HCT116 (cell line): ENCODE data around the gene RGS2. TPM values are rescaled to one million over a fixed set of nuclear protein-coding genes. Genes with fewer than 3 reads are reported as not detected.
A peak's percentile ranks its signal among the peaks of the same experiment; 100 is the strongest.

Source experiments
- ATAC-seq: fragments of 200-7000 bp; cut with Tn5 transposase; 2 replicates; pipeline ENCODE4 v1.9.1; 2020; ENCODE audit warnings: mild to moderate bottlenecking, moderate library complexity
- BruUV-seq: library from RNA; stranded (reverse); fragments of 400-500 nt; replicated peaks from 2 replicates; lab custom pipeline; 2021; lab: Mats Ljungman, UMichigan
- CTCF ChIA-PET: fragments of 300-600 bp; sonication (Branson Sonifier 250); formaldehyde crosslinking; loops from one replicate; lab custom pipeline; 2021; ENCODE audit warnings: antibody characterized with exemption; lab: Charles Lee
- POLR2A ChIA-PET: fragments of 300-600, 350-600 bp; sonication (Branson Sonifier 250); formaldehyde crosslinking; loops from one replicate; lab custom pipeline; 2021; ENCODE audit warnings: antibody characterized with exemption; lab: Charles Lee
- RAD21 ChIA-PET, 2 experiments: fragments of 300-600 bp; sonication (Branson Sonifier 250); formaldehyde crosslinking; loops; one replicate each; lab custom pipeline; 2023; ENCODE audit warnings: low total read pairs in 2 of 2; ENCODE audit not compliant: uncharacterized antibody in 2 of 2, unreplicated experiment in 2 of 2, low non-redundant PET in 1 of 2; lab: Charles Lee
- DNase-seq: peaks from one replicate; pipeline ENCODE4 v3.0.0-alpha.2; 2010; ENCODE audit warnings: low read depth, low spot score
- H2AFZ ChIP-seq: fragments of 200-600 bp; shearing (Covaris generic), sonication (generic); 2 replicates; pipeline ENCODE4 v1.6.1; 2017; ENCODE audit warnings: low read depth, mixed run types, mixed read lengths, antibody characterized with exemption, low read length; ENCODE audit not compliant: poor library complexity, severe bottlenecking
- H3K27ac ChIP-seq: 2 replicates; pipeline ENCODE4 v1.5.1; 2012; ENCODE audit warnings: low read depth, low read length
- H3K27me3 ChIP-seq: fragments of 200-600 bp; sonication (generic); 2 replicates; pipeline ENCODE4 v1.6.1; 2016; ENCODE audit warnings: mixed run types, low read length, mixed read lengths; ENCODE audit not compliant: insufficient read depth
- H3K36me3 ChIP-seq, 2 experiments: fragments of 200-500 bp in 1 of 2; fragments of 200-600 bp in 1 of 2; sonication (Bioruptor generic) in 1 of 2; sonication (generic) in 1 of 2; 2 replicates each; pipeline versions ENCODE4 v1.5.1 to v1.6.1; 2014 to 2016; ENCODE audit warnings: low read length in 2 of 2, inconsistent platforms in 1 of 2, mixed read lengths in 1 of 2, mixed run types in 1 of 2; ENCODE audit not compliant: insufficient read depth in 2 of 2, control insufficient read depth in 1 of 2
- H3K4me1 ChIP-seq, 2 experiments: fragments of 200-600 bp in 1 of 2; sonication (generic) in 1 of 2; 2 replicates each; pipeline versions ENCODE4 v1.5.1 to v1.6.1; 2012 to 2017; ENCODE audit warnings: low read length in 2 of 2, inconsistent platforms in 1 of 2, mild to moderate bottlenecking in 1 of 2, mixed read lengths in 1 of 2, mixed run types in 1 of 2, moderate library complexity in 1 of 2; ENCODE audit not compliant: insufficient read depth in 2 of 2, control insufficient read depth in 1 of 2
- H3K4me2 ChIP-seq: fragments of 200-600 bp; sonication (generic); 2 replicates; pipeline ENCODE4 v1.6.1; 2017; ENCODE audit warnings: mixed run types, low read length, mixed read lengths
- H3K4me3 ChIP-seq, 2 experiments: fragments of 200-600 bp in 1 of 2; sonication (generic) in 1 of 2; replicated peaks in 1 of 2; 2 replicates each; pipeline ENCODE4 v1.5.1; 2011 to 2016; ENCODE audit warnings: low read length in 2 of 2, control low read depth in 1 of 2, low read depth in 1 of 2, mild to moderate bottlenecking in 1 of 2, mixed read lengths in 1 of 2, mixed run types in 1 of 2
- H3K79me2 ChIP-seq: fragments of 200-600 bp; sonication (generic); 2 replicates; pipeline ENCODE4 v1.6.1; 2017; ENCODE audit warnings: mild to moderate bottlenecking, mixed run types, low read length, moderate library complexity, mixed read lengths; ENCODE audit not compliant: insufficient read depth
- H3K9ac ChIP-seq: fragments of 200-600 bp; sonication (generic); 2 replicates; pipeline ENCODE4 v1.6.1; 2016; ENCODE audit warnings: low read length, mixed read lengths
- H3K9me2 ChIP-seq: fragments of 200-600 bp; sonication (generic), shearing (Covaris generic); 2 replicates; pipeline ENCODE4 v1.6.1; 2017; ENCODE audit warnings: mixed run types, mild to moderate bottlenecking, moderate library complexity; ENCODE audit not compliant: insufficient read depth
- H3K9me3 ChIP-seq, 2 experiments: fragments of 200-500 bp in 1 of 2; fragments of 200-600 bp in 1 of 2; sonication (Bioruptor generic) in 1 of 2; sonication (generic) in 1 of 2; 2 replicates each; pipeline ENCODE4 v1.6.1; 2014 to 2017; ENCODE audit warnings: low read length in 2 of 2, mixed read lengths in 2 of 2, inconsistent platforms in 1 of 2, low read depth in 1 of 2, mild to moderate bottlenecking in 1 of 2, mixed run types in 1 of 2, moderate library complexity in 1 of 2; ENCODE audit not compliant: control insufficient read depth in 1 of 2, insufficient read depth in 1 of 2
- H4K20me1 ChIP-seq: fragments of 200-600 bp; sonication (generic), shearing (Covaris generic); 2 replicates; pipeline ENCODE4 v1.6.1; 2017; ENCODE audit warnings: mixed run types, mild to moderate bottlenecking, moderate library complexity; ENCODE audit not compliant: insufficient read depth
- CBX3 ChIP-seq: IDR thresholded peaks from 2 replicates; pipeline ENCODE4 v1.6.1; 2012; ENCODE audit warnings: low read depth
- CTCF ChIP-seq, 3 experiments: fragments of 200-600 bp in 1 of 3; sonication (generic) in 1 of 3; IDR thresholded peaks in 2 of 3; conservative IDR thresholded peaks in 1 of 3; 2 replicates each; pipeline ENCODE4 v1.5.1; 2012 to 2017; ENCODE audit warnings: low read depth in 2 of 3, low read length in 2 of 3, antibody characterized with exemption in 1 of 3, borderline replicate concordance in 1 of 3, control low read depth in 1 of 3, mild to moderate bottlenecking in 1 of 3, mixed read lengths in 1 of 3, mixed run types in 1 of 3, moderate library complexity in 1 of 3; ENCODE audit not compliant: insufficient read depth in 1 of 3
- EGR1 ChIP-seq: IDR thresholded peaks from 2 replicates; pipeline ENCODE4 v1.6.1; 2012; ENCODE audit warnings: low read depth
- ELF1 ChIP-seq: IDR thresholded peaks from 2 replicates; pipeline ENCODE4 v1.6.1; 2012; ENCODE audit warnings: low read depth, borderline replicate concordance
- EZH2 ChIP-seq: fragments of 200-600 bp; sonication (generic); IDR thresholded peaks from 2 replicates; pipeline ENCODE4 v1.6.1; 2017; ENCODE audit warnings: antibody characterized with exemption, mixed run types
- EZH2phosphoT487 ChIP-seq: fragments of 200-600 bp; IDR thresholded peaks from 2 replicates; pipeline ENCODE4 v1.6.1; 2018; ENCODE audit warnings: antibody characterized with exemption, borderline replicate concordance
- FOSL1 ChIP-seq: IDR thresholded peaks from 2 replicates; pipeline ENCODE4 v1.6.1; 2012; ENCODE audit warnings: low read depth
- JUND ChIP-seq: IDR thresholded peaks from 2 replicates; pipeline ENCODE4 v1.6.1; 2012
- POLR2A ChIP-seq: IDR thresholded peaks from 2 replicates; pipeline ENCODE4 v1.7.0; 2011; ENCODE audit warnings: borderline replicate concordance; ENCODE audit not compliant: insufficient read depth, insufficient read length; ENCODE audit errors: extremely low read depth
- POLR2AphosphoS5 ChIP-seq: IDR thresholded peaks from 2 replicates; pipeline ENCODE4 v1.6.1; 2011; ENCODE audit warnings: mild to moderate bottlenecking, low read depth, low read length, moderate library complexity
- RAD21 ChIP-seq: IDR thresholded peaks from 2 replicates; pipeline ENCODE4 v1.6.1; 2012; ENCODE audit warnings: low read depth, mild to moderate bottlenecking
- SIN3A ChIP-seq: IDR thresholded peaks from 2 replicates; pipeline ENCODE4 v1.6.1; 2012; ENCODE audit warnings: low read depth
- SP1 ChIP-seq: IDR thresholded peaks from 2 replicates; pipeline ENCODE4 v1.6.1; 2012; ENCODE audit warnings: low read depth
- SRF ChIP-seq: IDR thresholded peaks from 2 replicates; pipeline ENCODE4 v1.6.1; 2012; ENCODE audit warnings: low read depth
- TCF7L2 ChIP-seq: IDR thresholded peaks from 2 replicates; pipeline ENCODE4 v1.7.0; 2011; ENCODE audit warnings: borderline replicate concordance, inconsistent platforms; ENCODE audit not compliant: insufficient read depth, insufficient read length; ENCODE audit errors: extremely low read depth
- ZBTB33 ChIP-seq: IDR thresholded peaks from 2 replicates; pipeline ENCODE4 v1.6.1; 2011; ENCODE audit warnings: mild to moderate bottlenecking, low read length, moderate library complexity; ENCODE audit not compliant: insufficient replicate concordance; ENCODE audit errors: extremely low read depth
- ZFX ChIP-seq: fragments of 450-650 bp; IDR thresholded peaks from 2 replicates; pipeline ENCODE4 v1.6.1; 2017
- ZNF274 ChIP-seq: fragments of 200-500 bp; sonication (Bioruptor generic); IDR thresholded peaks from 2 replicates; pipeline ENCODE4 v1.6.1; 2014; ENCODE audit warnings: mild to moderate bottlenecking, low read depth, low read length, inconsistent platforms
- intact Hi-C: fragments of 100-400 bp; cut with micrococcal nuclease; formaldehyde crosslinking; loops from 2 replicates; pipeline ENCODE4 v1.10.0; 2022
- total RNA-seq: library from RNA; stranded (reverse); gene quantifications from one replicate; pipeline ENCODE4 v1.2.1, GENCODE V29; 2021; ENCODE audit not compliant: unreplicated experiment

Gene RGS2
- total RNA-seq, 1 experiment from 2014 or later = 21.1 TPM

GRCh38 chr1:192763756-192764155 is 45.1 kb upstream of the RGS2 start:
- ChIA-PET POLR2A (no interaction called here), CTCF (no interaction called here), RAD21 (no interaction called here)
- ATAC-seq (no peak), DNase-seq (no peak)
- Histone ChIP-seq H3K9me2 (no peaks in the 10 kb centered on the region), H3K27me3 (no peaks in the 10 kb centered on the region), H3K4me2 (peak overlapping the region; percentile 18; the same call in 1 of the 2 replicates), H3K79me2 (no peaks in the 10 kb centered on the region), H4K20me1 (no peaks in the 10 kb centered on the region), H3K4me3 (no peak overlapping the region), H3K4me1 (peaks cover 0 to 24% of the 10 kb centered on the region in 2 experiments; a peak in 2 of 4 replicates), H2AFZ (no peak overlapping the region), H3K9ac (no peak overlapping the region), H3K27ac (no peak overlapping the region), H3K36me3 (no peaks in the 10 kb centered on the region), H3K9me3 (no peaks in the 10 kb centered on the region)
- BruUV-seq = no TSS peak
- TF ChIP-seq JUND (no peak), ELF1 (no peak), EZH2 (no peak), SP1 (no peak), FOSL1 (no peak)
- intact Hi-C loops = no loop called here

- no TSS peak for BruUV-seq
- Histone ChIP-seq H3K27me3 (no peaks in the 10 kb centered on the region), H3K9me3 (no peaks in the 10 kb centered on the region), H3K27ac (no peak overlapping the region), H3K79me2 (no peaks in the 10 kb centered on the region), H3K4me3 (no peak overlapping the region), H3K9me2 (no peaks in the 10 kb centered on the region), H3K4me2 (no peak overlapping the region), H3K36me3 (no peaks in the 10 kb centered on the region), H2AFZ (no peak overlapping the region), H3K9ac (no peak overlapping the region), H3K4me1 (peaks cover 0 to 24% of the 10 kb centered on the region in 2 experiments; a peak in 2 of 4 replicates), H4K20me1 (no peaks in the 10 kb centered on the region)
- RAD21 ChIA-PET = no interaction called here
- DNase-seq (no peak), ATAC-seq (no peak)
- TF ChIP-seq ZBTB33 (no peak), CTCF (IDR thresholded peaks at IDR 0.05 in 2 of 3, conservative IDR thresholded peaks at IDR 0.05 in 1 of 3; ENCODE audit: borderline replicate concordance in 1 of 3, insufficient read depth in 1 of 3, low read depth in 2 of 3, low read length in 2 of 3) (no peak), SIN3A (no peak), EZH2 (no peak), TCF7L2 (no peak), POLR2A (no peak), EGR1 (no peak), RAD21 (no peak), SP1 (no peak), FOSL1 (no peak), POLR2AphosphoS5 (no peak), ZFX (no peak), EZH2phosphoT487 (no peak), CBX3 (no peak), SRF (no peak), JUND (no peak), ZNF274 (no peak)
- CTCF ChIA-PET = no interaction called here
- POLR2A ChIA-PET = no interaction called here
- intact Hi-C loops = no loop called here
These were observed 44.2 kb upstream of the RGS2 start for GRCh38 chr1:192764675-192765074.
